H1 (cell line): ENCODE data around the gene HS6ST1. TPM values are rescaled to one million over a fixed set of nuclear protein-coding genes. Genes with fewer than 3 reads are reported as not detected.

Experiments used
- CBX5 ChIP-seq: fragments of 300-800, 300-1000 bp; sonication (generic); IDR thresholded peaks from 2 replicates; pipeline ENCODE4 v1.7.1; 2016; ENCODE audit warnings: antibody characterized with exemption, low read length, low read depth
- CTBP2 ChIP-seq: IDR thresholded peaks from 2 replicates; pipeline ENCODE4 v1.7.0; 2011; ENCODE audit warnings: borderline replicate concordance, mild to moderate bottlenecking, moderate library complexity, mixed read lengths, low read length; ENCODE audit not compliant: insufficient read depth, insufficient read length
- EP300 ChIP-seq, 2 experiments: IDR thresholded peaks; 1 replicate in 1 of 2; 2 replicates in 1 of 2; pipeline ENCODE4 v1.6.1; 2011 to 2012; ENCODE audit warnings: low read depth in 2 of 2, low read length in 2 of 2, mild to moderate bottlenecking in 2 of 2, borderline replicate concordance in 1 of 2, inconsistent platforms in 1 of 2, moderate library complexity in 1 of 2
- EZH2 ChIP-seq: fragments of 200-600 bp; sonication (generic); IDR thresholded peaks from 2 replicates; pipeline ENCODE4 v1.7.1; 2012; ENCODE audit warnings: low read depth, mild to moderate bottlenecking, moderate library complexity, low read length, inconsistent platforms; ENCODE audit not compliant: severe bottlenecking
- YY1 ChIP-seq: IDR thresholded peaks from 2 replicates; pipeline ENCODE4 v1.6.1; 2011; ENCODE audit warnings: low read depth, mild to moderate bottlenecking, low read length
- polyA plus RNA-seq, 7 experiments: library from polyadenylated mRNA; depleted of rRNA in 3 of 7; stranded (reverse) in 5 of 7; unstranded in 2 of 7; fragments of >200 nt in 5 of 7; fragments of 200-250 nt in 2 of 7; gene quantifications; 1 replicate in 5 of 7; 2 replicates in 1 of 7; 4 replicates in 1 of 7; pipeline versions ENCODE4 v1.2.1 to v1.2.3, GENCODE V29; 2011 to 2013; ENCODE audit warnings: missing spikeins in 2 of 7, mixed read lengths in 2 of 7
- total RNA-seq: library from RNA; stranded (reverse); fragmentation: NEBNext Ultra II Directional; extraction: Animal tissue kit (Norgen Biotek cat#: 25700); gene quantifications from 2 replicates; pipeline ENCODE4 v1.2.1, GENCODE V29; 2021
- TF ChIP-seq, protein P1 (sequence below): fragments of 300-600 bp; sonication (generic); IDR thresholded peaks from 2 replicates; pipeline ENCODE4 v1.7.1; 2012; ENCODE audit warnings: low read length, moderate library complexity, mild to moderate bottlenecking, inconsistent platforms; ENCODE audit not compliant: insufficient replicate concordance
- TF ChIP-seq, protein P2 (sequence below): IDR thresholded peaks from 2 replicates; pipeline ENCODE4 v1.6.1; 2011; ENCODE audit warnings: low read depth, mild to moderate bottlenecking, low read length; ENCODE audit not compliant: insufficient read depth

The HS6ST1 gene
- total and polyA plus RNA-seq, 2 of the 8 experiments (the other 6 are each of a cell fraction or from before 2014, with no cell fraction given), result 37.4 to 74.6 TPM

DNA sequence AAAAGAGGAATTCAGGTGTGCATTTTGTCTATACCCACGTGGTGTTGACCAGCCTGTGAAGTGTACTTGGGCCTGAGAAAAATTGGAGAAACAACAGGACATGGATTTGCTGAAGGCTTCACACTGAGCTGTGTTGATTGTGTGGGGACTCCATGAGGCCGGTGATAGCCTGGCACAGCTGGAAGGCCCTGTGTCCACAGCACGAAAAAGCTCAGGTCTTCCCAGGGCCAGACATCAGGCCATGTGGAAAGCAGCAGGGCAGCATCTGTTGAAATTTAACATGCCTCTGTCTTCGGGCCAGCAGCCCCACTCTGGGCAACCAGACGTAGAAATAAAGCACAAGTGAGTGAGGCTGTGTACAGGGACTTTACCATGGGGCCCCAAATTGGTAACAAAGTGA is 84.1 kb downstream of the HS6ST1 start (continued):
- TF ChIP-seq, protein P1, sequence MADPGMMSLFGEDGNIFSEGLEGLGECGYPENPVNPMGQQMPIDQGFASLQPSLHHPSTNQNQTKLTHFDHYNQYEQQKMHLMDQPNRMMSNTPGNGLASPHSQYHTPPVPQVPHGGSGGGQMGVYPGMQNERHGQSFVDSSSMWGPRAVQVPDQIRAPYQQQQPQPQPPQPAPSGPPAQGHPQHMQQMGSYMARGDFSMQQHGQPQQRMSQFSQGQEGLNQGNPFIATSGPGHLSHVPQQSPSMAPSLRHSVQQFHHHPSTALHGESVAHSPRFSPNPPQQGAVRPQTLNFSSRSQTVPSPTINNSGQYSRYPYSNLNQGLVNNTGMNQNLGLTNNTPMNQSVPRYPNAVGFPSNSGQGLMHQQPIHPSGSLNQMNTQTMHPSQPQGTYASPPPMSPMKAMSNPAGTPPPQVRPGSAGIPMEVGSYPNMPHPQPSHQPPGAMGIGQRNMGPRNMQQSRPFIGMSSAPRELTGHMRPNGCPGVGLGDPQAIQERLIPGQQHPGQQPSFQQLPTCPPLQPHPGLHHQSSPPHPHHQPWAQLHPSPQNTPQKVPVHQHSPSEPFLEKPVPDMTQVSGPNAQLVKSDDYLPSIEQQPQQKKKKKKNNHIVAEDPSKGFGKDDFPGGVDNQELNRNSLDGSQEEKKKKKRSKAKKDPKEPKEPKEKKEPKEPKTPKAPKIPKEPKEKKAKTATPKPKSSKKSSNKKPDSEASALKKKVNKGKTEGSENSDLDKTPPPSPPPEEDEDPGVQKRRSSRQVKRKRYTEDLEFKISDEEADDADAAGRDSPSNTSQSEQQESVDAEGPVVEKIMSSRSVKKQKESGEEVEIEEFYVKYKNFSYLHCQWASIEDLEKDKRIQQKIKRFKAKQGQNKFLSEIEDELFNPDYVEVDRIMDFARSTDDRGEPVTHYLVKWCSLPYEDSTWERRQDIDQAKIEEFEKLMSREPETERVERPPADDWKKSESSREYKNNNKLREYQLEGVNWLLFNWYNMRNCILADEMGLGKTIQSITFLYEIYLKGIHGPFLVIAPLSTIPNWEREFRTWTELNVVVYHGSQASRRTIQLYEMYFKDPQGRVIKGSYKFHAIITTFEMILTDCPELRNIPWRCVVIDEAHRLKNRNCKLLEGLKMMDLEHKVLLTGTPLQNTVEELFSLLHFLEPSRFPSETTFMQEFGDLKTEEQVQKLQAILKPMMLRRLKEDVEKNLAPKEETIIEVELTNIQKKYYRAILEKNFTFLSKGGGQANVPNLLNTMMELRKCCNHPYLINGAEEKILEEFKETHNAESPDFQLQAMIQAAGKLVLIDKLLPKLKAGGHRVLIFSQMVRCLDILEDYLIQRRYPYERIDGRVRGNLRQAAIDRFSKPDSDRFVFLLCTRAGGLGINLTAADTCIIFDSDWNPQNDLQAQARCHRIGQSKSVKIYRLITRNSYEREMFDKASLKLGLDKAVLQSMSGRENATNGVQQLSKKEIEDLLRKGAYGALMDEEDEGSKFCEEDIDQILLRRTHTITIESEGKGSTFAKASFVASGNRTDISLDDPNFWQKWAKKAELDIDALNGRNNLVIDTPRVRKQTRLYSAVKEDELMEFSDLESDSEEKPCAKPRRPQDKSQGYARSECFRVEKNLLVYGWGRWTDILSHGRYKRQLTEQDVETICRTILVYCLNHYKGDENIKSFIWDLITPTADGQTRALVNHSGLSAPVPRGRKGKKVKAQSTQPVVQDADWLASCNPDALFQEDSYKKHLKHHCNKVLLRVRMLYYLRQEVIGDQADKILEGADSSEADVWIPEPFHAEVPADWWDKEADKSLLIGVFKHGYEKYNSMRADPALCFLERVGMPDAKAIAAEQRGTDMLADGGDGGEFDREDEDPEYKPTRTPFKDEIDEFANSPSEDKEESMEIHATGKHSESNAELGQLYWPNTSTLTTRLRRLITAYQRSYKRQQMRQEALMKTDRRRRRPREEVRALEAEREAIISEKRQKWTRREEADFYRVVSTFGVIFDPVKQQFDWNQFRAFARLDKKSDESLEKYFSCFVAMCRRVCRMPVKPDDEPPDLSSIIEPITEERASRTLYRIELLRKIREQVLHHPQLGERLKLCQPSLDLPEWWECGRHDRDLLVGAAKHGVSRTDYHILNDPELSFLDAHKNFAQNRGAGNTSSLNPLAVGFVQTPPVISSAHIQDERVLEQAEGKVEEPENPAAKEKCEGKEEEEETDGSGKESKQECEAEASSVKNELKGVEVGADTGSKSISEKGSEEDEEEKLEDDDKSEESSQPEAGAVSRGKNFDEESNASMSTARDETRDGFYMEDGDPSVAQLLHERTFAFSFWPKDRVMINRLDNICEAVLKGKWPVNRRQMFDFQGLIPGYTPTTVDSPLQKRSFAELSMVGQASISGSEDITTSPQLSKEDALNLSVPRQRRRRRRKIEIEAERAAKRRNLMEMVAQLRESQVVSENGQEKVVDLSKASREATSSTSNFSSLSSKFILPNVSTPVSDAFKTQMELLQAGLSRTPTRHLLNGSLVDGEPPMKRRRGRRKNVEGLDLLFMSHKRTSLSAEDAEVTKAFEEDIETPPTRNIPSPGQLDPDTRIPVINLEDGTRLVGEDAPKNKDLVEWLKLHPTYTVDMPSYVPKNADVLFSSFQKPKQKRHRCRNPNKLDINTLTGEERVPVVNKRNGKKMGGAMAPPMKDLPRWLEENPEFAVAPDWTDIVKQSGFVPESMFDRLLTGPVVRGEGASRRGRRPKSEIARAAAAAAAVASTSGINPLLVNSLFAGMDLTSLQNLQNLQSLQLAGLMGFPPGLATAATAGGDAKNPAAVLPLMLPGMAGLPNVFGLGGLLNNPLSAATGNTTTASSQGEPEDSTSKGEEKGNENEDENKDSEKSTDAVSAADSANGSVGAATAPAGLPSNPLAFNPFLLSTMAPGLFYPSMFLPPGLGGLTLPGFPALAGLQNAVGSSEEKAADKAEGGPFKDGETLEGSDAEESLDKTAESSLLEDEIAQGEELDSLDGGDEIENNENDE, result no peak
- no peak for TF ChIP-seq EP300 (IDR thresholded peaks at IDR 0.05; ENCODE audit: borderline replicate concordance in 1 of 2, low read depth in 2 of 2, low read length in 2 of 2)
- no peak for TF ChIP-seq CBX5
- TF ChIP-seq, protein P2, sequence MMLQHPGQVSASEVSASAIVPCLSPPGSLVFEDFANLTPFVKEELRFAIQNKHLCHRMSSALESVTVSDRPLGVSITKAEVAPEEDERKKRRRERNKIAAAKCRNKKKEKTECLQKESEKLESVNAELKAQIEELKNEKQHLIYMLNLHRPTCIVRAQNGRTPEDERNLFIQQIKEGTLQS, result no peak
- TF ChIP-seq YY1, result no peak
- no peak for TF ChIP-seq EZH2
- TF ChIP-seq CTBP2, result no peak
